Fibroblast of skin of right biceps (primary cell): ENCODE measurements around the gene SLC43A1.
A peak's percentile ranks its signal among the peaks of the same experiment; 100 is the strongest.

Experiments
- DNase-seq: peaks from one replicate; pipeline ENCODE4 v3.0.0-alpha.2; 2013

The SLC43A1 gene

GRCh38 chr11:57497303-57498247, 17.9 kb downstream of the SLC43A1 start:
- DNase-seq = no peak

GRCh38 chr11:57496109-57496820, 19.2 kb downstream of the SLC43A1 start:
- no peak for DNase-seq

- DNase-seq = peak; percentile 41
Observed at GRCh38 chr11:57493507-57494503, 21.7 kb downstream of the SLC43A1 start.

- DNase-seq = peak; percentile 23
Observed at GRCh38 chr11:57491371-57492061, 24.0 kb downstream of the SLC43A1 start.

- DNase-seq = peak; percentile 14
Observed at GRCh38 chr11:57490456-57491248, 24.9 kb downstream of the SLC43A1 start.

- DNase-seq = no peak
Observed at GRCh38 chr11:57487920-57488659, 27.4 kb downstream of the SLC43A1 start.

- no peak for DNase-seq
Observed at GRCh38 chr11:57487021-57487778, 28.3 kb downstream of the SLC43A1 start.

GRCh38 chr11:57485217-57485990, 30.1 kb downstream of the SLC43A1 start:
- DNase-seq = peak; percentile 41

GRCh38 chr11:57484141-57484710, 31.3 kb downstream of the SLC43A1 start:
- DNase-seq = no peak

- DNase-seq = no peak
Observed at GRCh38 chr11:57483562-57483918, 32.0 kb downstream of the SLC43A1 start.

GRCh38 chr11:57482782-57483561, 32.5 kb downstream of the SLC43A1 start:
- peak; percentile 44 for DNase-seq

- no peak for DNase-seq
Observed at GRCh38 chr11:57481915-57482781, 33.4 kb downstream of the SLC43A1 start.

- DNase-seq = no peak
Observed at GRCh38 chr11:57481315-57481714, 34.2 kb downstream of the SLC43A1 start.

- peak; percentile 42 for DNase-seq
Observed at GRCh38 chr11:57480409-57481137, 34.9 kb downstream of the SLC43A1 start.

GRCh38 chr11:57479911-57480310, 35.6 kb downstream of the SLC43A1 start:
- no peak for DNase-seq
